Measurements from ENCODE around the gene WFDC1.

DNA sequence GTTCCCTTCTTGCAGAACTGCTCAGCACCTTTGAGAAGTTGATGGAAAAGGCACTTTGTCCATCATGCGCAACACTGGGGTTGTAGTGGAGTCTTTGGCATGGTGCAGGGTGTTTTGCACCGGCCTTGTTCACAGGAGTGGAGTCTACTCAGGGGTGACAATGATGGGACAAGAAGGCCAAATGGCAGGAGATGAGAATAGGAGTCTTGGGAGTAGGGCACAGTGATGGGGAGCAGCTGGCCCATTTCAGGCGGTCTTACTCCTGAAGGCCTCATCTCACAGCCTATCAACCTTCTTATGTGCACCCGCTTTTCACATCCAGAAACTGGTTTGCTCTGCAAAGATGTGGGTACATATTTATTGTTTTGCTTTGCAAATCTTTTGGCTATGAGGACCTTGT, 41.5 kb upstream of the WFDC1 start:
- TF ChIP-seq, protein P1, sequence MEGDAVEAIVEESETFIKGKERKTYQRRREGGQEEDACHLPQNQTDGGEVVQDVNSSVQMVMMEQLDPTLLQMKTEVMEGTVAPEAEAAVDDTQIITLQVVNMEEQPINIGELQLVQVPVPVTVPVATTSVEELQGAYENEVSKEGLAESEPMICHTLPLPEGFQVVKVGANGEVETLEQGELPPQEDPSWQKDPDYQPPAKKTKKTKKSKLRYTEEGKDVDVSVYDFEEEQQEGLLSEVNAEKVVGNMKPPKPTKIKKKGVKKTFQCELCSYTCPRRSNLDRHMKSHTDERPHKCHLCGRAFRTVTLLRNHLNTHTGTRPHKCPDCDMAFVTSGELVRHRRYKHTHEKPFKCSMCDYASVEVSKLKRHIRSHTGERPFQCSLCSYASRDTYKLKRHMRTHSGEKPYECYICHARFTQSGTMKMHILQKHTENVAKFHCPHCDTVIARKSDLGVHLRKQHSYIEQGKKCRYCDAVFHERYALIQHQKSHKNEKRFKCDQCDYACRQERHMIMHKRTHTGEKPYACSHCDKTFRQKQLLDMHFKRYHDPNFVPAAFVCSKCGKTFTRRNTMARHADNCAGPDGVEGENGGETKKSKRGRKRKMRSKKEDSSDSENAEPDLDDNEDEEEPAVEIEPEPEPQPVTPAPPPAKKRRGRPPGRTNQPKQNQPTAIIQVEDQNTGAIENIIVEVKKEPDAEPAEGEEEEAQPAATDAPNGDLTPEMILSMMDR (conservative IDR thresholded peaks at IDR 0.05; ENCODE audit: low read depth in 2 of 2): no peak
- TF ChIP-seq POLR2AphosphoS5 (IDR thresholded peaks at IDR 0.05; ENCODE audit: low read depth) (no peak), EZH2 (IDR thresholded peaks at IDR 0.05; ENCODE audit: low read depth, unreplicated experiment) (no peak), EZH2phosphoT487 (IDR thresholded peaks at IDR 0.05; ENCODE audit: unreplicated experiment) (no peak), CREB1 (CRISPR knock-in tag; IDR thresholded peaks at IDR 0.05; ENCODE audit: low read depth) (no peak), ZNF114 (CRISPR knock-in tag; IDR thresholded peaks at IDR 0.05) (no peak), STAT1 (IDR thresholded peaks at IDR 0.05; ENCODE audit: unreplicated experiment) (no peak), JUNB (IDR thresholded peaks at IDR 0.05; ENCODE audit: unreplicated experiment) (no peak), ZNF331 (CRISPR knock-in tag; IDR thresholded peaks at IDR 0.05; ENCODE audit: low read depth) (no peak)
- TF ChIP-seq, protein P2, sequence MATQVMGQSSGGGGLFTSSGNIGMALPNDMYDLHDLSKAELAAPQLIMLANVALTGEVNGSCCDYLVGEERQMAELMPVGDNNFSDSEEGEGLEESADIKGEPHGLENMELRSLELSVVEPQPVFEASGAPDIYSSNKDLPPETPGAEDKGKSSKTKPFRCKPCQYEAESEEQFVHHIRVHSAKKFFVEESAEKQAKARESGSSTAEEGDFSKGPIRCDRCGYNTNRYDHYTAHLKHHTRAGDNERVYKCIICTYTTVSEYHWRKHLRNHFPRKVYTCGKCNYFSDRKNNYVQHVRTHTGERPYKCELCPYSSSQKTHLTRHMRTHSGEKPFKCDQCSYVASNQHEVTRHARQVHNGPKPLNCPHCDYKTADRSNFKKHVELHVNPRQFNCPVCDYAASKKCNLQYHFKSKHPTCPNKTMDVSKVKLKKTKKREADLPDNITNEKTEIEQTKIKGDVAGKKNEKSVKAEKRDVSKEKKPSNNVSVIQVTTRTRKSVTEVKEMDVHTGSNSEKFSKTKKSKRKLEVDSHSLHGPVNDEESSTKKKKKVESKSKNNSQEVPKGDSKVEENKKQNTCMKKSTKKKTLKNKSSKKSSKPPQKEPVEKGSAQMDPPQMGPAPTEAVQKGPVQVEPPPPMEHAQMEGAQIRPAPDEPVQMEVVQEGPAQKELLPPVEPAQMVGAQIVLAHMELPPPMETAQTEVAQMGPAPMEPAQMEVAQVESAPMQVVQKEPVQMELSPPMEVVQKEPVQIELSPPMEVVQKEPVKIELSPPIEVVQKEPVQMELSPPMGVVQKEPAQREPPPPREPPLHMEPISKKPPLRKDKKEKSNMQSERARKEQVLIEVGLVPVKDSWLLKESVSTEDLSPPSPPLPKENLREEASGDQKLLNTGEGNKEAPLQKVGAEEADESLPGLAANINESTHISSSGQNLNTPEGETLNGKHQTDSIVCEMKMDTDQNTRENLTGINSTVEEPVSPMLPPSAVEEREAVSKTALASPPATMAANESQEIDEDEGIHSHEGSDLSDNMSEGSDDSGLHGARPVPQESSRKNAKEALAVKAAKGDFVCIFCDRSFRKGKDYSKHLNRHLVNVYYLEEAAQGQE (IDR thresholded peaks at IDR 0.05; ENCODE audit: unreplicated experiment): no peak
